IPS-NIHi7 (cell line): ENCODE results near the gene CHST15.
A peak's percentile ranks its signal among the peaks of the same experiment; 100 is the strongest.

Experiments
- DNase-seq: peaks from one replicate; pipeline ENCODE4 v3.0.0; 2012; ENCODE audit warnings: mixed read lengths; ENCODE audit errors: extremely low spot score

Gene CHST15

GRCh38 chr10:123965973-123966895, 127.2 kb downstream of the CHST15 start:
- no peak for DNase-seq

GRCh38 chr10:123964953-123965352, 128.4 kb downstream of the CHST15 start:
- no peak for DNase-seq

- DNase-seq, result no peak
Measured at GRCh38 chr10:123962756-123963530, 130.5 kb downstream of the CHST15 start.

- peak; percentile 2 for DNase-seq
Measured at GRCh38 chr10:123958241-123958640, 135.2 kb downstream of the CHST15 start.
